ACC112 (cell line): ENCODE measurements around the gene FOXA3.
A peak's percentile ranks its signal among the peaks of the same experiment; 100 is the strongest.
"Not testable (repeated sequence)": the region's sequence is repeated elsewhere in the genome, so short reads cannot be mapped to it uniquely, and the experiment has no call there.

ENCODE experiments used
- H2AFZ ChIP-seq: fragments of 200-600 bp; sonication (generic); one replicate; pipeline ENCODE4 v1.6.0; 2017; ENCODE audit warnings: antibody characterized with exemption, low read length; ENCODE audit not compliant: unreplicated experiment
- H3K27ac ChIP-seq: fragments of 200-600 bp; sonication (generic); 2 replicates; pipeline ENCODE4 v1.5.1; 2014; ENCODE audit warnings: low read depth, mild to moderate bottlenecking, antibody characterized with exemption, low read length, moderate library complexity
- H3K27me3 ChIP-seq: fragments of 200-600 bp; sonication (generic); 2 replicates; pipeline ENCODE4 v1.6.1; 2014; ENCODE audit warnings: mild to moderate bottlenecking, antibody characterized with exemption, low read length, moderate library complexity, mixed read lengths; ENCODE audit not compliant: insufficient read depth
- H3K36me3 ChIP-seq: fragments of 200-600 bp; sonication (generic); 2 replicates; pipeline ENCODE4 v1.6.1; 2016; ENCODE audit warnings: mild to moderate bottlenecking, antibody characterized with exemption, low read length, moderate library complexity, mixed read lengths; ENCODE audit not compliant: insufficient read depth
- H3K4me1 ChIP-seq: fragments of 200-600 bp; sonication (generic); one replicate; pipeline ENCODE4 v1.6.1; 2016; ENCODE audit warnings: low read length, mixed read lengths; ENCODE audit not compliant: insufficient read depth, unreplicated experiment, control insufficient read depth
- H3K4me3 ChIP-seq: fragments of 200-600 bp; sonication (generic); 2 replicates; pipeline ENCODE4 v1.5.1; 2014; ENCODE audit warnings: mild to moderate bottlenecking, low read depth, low read length
- H3K79me2 ChIP-seq: fragments of 200-600 bp; sonication (generic); one replicate; pipeline ENCODE4 v1.6.0; 2016; ENCODE audit warnings: low read length; ENCODE audit not compliant: control insufficient read depth, unreplicated experiment, insufficient read depth

FOXA3 gene

GRCh38 chr19:45862564-45863334 is 1.4 kb upstream of the FOXA3 start, which contains the start of gene SYMPK:
Gene SYMPK, minus strand, starts transcription at chr19:45863147. Its CDS starts 8,652 bp downstream, at chr19:45854495.
- Histone ChIP-seq H3K27ac (peak within 1 kb of the TSS; percentile 82), H3K4me1 (no peaks in the 10 kb centered on the region), H3K36me3 (no peaks in the 10 kb centered on the region), H3K27me3 (peaks cover 25% of the 10 kb centered on the region), H3K4me3 (peak within 1 kb of the TSS; percentile 100), H2AFZ (peak within 1 kb of the TSS; percentile 99), H3K79me2 (peaks cover 24% of the 10 kb centered on the region)

GRCh38 chr19:45863335-45863839 is 739 bp upstream of the FOXA3 start:
- no peaks in the 10 kb centered on the region for H3K4me1 ChIP-seq
- peaks cover 25% of the 10 kb centered on the region for H3K27me3 ChIP-seq
- H3K4me3 ChIP-seq: peak overlapping the region; percentile 64
- H3K36me3 ChIP-seq: no peaks in the 10 kb centered on the region
- peaks cover 21% of the 10 kb centered on the region for H3K79me2 ChIP-seq
- peak overlapping the region; percentile 75 for H2AFZ ChIP-seq
- no peak overlapping the region for H3K27ac ChIP-seq

GRCh38 chr19:45864629-45865082 is 530 bp downstream of the FOXA3 start:
- no peak overlapping the region for H3K27ac ChIP-seq
- H2AFZ ChIP-seq: no peak overlapping the region
- H3K36me3 ChIP-seq: no peaks in the 10 kb centered on the region
- H3K4me3 ChIP-seq: peak overlapping the region; percentile 58; the same call in 1 of the 2 replicates
- peaks cover 25% of the 10 kb centered on the region for H3K27me3 ChIP-seq
- H3K79me2 ChIP-seq: peaks cover 18% of the 10 kb centered on the region
- no peaks in the 10 kb centered on the region for H3K4me1 ChIP-seq

GRCh38 chr19:45865269-45865948 is 1.3 kb downstream of the FOXA3 start:
- Histone ChIP-seq H3K36me3 (no peaks in the 10 kb centered on the region), H3K27ac (no peak overlapping the region), H3K79me2 (peaks cover 18% of the 10 kb centered on the region), H3K27me3 (peaks cover 25% of the 10 kb centered on the region), H3K4me1 (no peaks in the 10 kb centered on the region), H2AFZ (no peak overlapping the region), H3K4me3 (no peak overlapping the region)

- Histone ChIP-seq H3K27me3 (peaks cover 25% of the 10 kb centered on the region), H3K4me3 (no peak overlapping the region), H2AFZ (no peak overlapping the region), H3K27ac (no peak overlapping the region), H3K79me2 (peaks cover 9% of the 10 kb centered on the region), H3K4me1 (no peaks in the 10 kb centered on the region), H3K36me3 (no peaks in the 10 kb centered on the region)
These were observed 2.5 kb downstream of the FOXA3 start for GRCh38 chr19:45866400-45867176.

- not testable (repeated sequence) for H2AFZ ChIP-seq, H3K4me3 ChIP-seq, H3K36me3 ChIP-seq, H3K79me2 ChIP-seq, H3K4me1 ChIP-seq, H3K27ac ChIP-seq
- H3K27me3 ChIP-seq: peaks cover 25% of the 10 kb centered on the region
These were observed 3.1 kb downstream of the FOXA3 start for GRCh38 chr19:45867241-45867640.

GRCh38 chr19:45870798-45871197 is 6.7 kb downstream of the FOXA3 start:
- H3K4me1 ChIP-seq: no peaks in the 10 kb centered on the region
- no peaks in the 10 kb centered on the region for H3K36me3 ChIP-seq
- H3K4me3 ChIP-seq: no peak overlapping the region
- H3K79me2 ChIP-seq: no peaks in the 10 kb centered on the region
- no peak overlapping the region for H3K27ac ChIP-seq
- H3K27me3 ChIP-seq: peaks cover 2% of the 10 kb centered on the region; the same call in 1 of the 2 replicates
- no peak overlapping the region for H2AFZ ChIP-seq

GRCh38 chr19:45872095-45872919 is 8.2 kb downstream of the FOXA3 start:
- H3K36me3 ChIP-seq: no peaks in the 10 kb centered on the region
- H3K4me3 ChIP-seq: no peak overlapping the region
- H2AFZ ChIP-seq: no peak overlapping the region
- H3K27ac ChIP-seq: no peak overlapping the region
- no peaks in the 10 kb centered on the region for H3K4me1 ChIP-seq
- H3K79me2 ChIP-seq: no peaks in the 10 kb centered on the region
- H3K27me3 ChIP-seq: no peaks in the 10 kb centered on the region

- Histone ChIP-seq H3K79me2 (no peaks in the 10 kb centered on the region), H3K27me3 (no peaks in the 10 kb centered on the region), H3K27ac (no peak overlapping the region), H3K36me3 (no peaks in the 10 kb centered on the region), H2AFZ (no peak overlapping the region), H3K4me3 (no peak overlapping the region), H3K4me1 (no peaks in the 10 kb centered on the region)
These were observed 9.2 kb downstream of the FOXA3 start for GRCh38 chr19:45873219-45873772.
